ENCODE data around the gene LMAN2L.

The LMAN2L gene

GRCh38 chr2:96702098-96702785 is 37.6 kb downstream of the LMAN2L start:
- TF ChIP-seq GATA3 (IDR thresholded peaks at IDR 0.05; ENCODE audit: low read depth, low read length) (no peak), GATA2 (IDR thresholded peaks at IDR 0.05; ENCODE audit: low read depth, low read length) (no peak)

GRCh38 chr2:96701636-96702035 is 38.2 kb downstream of the LMAN2L start:
- TF ChIP-seq GATA2 (IDR thresholded peaks at IDR 0.05; ENCODE audit: low read depth, low read length) (no peak), GATA3 (IDR thresholded peaks at IDR 0.05; ENCODE audit: low read depth, low read length) (no peak)

- no peak for TF ChIP-seq GATA3 (IDR thresholded peaks at IDR 0.05; ENCODE audit: low read depth, low read length)
- no peak for TF ChIP-seq GATA2 (IDR thresholded peaks at IDR 0.05; ENCODE audit: low read depth, low read length)
Observed at GRCh38 chr2:96700086-96700485, 39.8 kb downstream of the LMAN2L start.

- no peak for TF ChIP-seq GATA3 (IDR thresholded peaks at IDR 0.05; ENCODE audit: low read depth, low read length)
- no peak for TF ChIP-seq GATA2 (IDR thresholded peaks at IDR 0.05; ENCODE audit: low read depth, low read length)
Observed at GRCh38 chr2:96699621-96700020, 40.2 kb downstream of the LMAN2L start.

GRCh38 chr2:96699021-96699420 is 40.8 kb downstream of the LMAN2L start:
- no peak for TF ChIP-seq GATA3 (IDR thresholded peaks at IDR 0.05; ENCODE audit: low read depth, low read length)

GRCh38 chr2:96698221-96698861 is 41.5 kb downstream of the LMAN2L start:
- no peak for TF ChIP-seq GATA2 (IDR thresholded peaks at IDR 0.05; ENCODE audit: low read depth, low read length)
- no peak for TF ChIP-seq GATA3 (IDR thresholded peaks at IDR 0.05; ENCODE audit: low read depth, low read length)

- TF ChIP-seq GATA3 (IDR thresholded peaks at IDR 0.05; ENCODE audit: low read depth, low read length) (no peak), GATA2 (IDR thresholded peaks at IDR 0.05; ENCODE audit: low read depth, low read length) (no peak)
Observed at GRCh38 chr2:96697476-96697875, 42.4 kb downstream of the LMAN2L start.

GRCh38 chr2:96695602-96696001 is 44.3 kb downstream of the LMAN2L start:
- TF ChIP-seq GATA2 (IDR thresholded peaks at IDR 0.05; ENCODE audit: low read depth, low read length) (no peak), GATA3 (IDR thresholded peaks at IDR 0.05; ENCODE audit: low read depth, low read length) (no peak)

GRCh38 chr2:96694816-96695455 is 44.9 kb downstream of the LMAN2L start:
- TF ChIP-seq GATA2 (IDR thresholded peaks at IDR 0.05; ENCODE audit: low read depth, low read length) (no peak), GATA3 (IDR thresholded peaks at IDR 0.05; ENCODE audit: low read depth, low read length) (no peak)

- no peak for TF ChIP-seq GATA3 (IDR thresholded peaks at IDR 0.05; ENCODE audit: low read depth, low read length)
Observed at GRCh38 chr2:96694279-96694678, 45.6 kb downstream of the LMAN2L start.

GRCh38 chr2:96693286-96694200 is 46.3 kb downstream of the LMAN2L start:
- no peak for TF ChIP-seq GATA2 (IDR thresholded peaks at IDR 0.05; ENCODE audit: low read depth, low read length)
- no peak for TF ChIP-seq GATA3 (IDR thresholded peaks at IDR 0.05; ENCODE audit: low read depth, low read length)

- no peak for TF ChIP-seq GATA3 (IDR thresholded peaks at IDR 0.05; ENCODE audit: low read depth, low read length)
- no peak for TF ChIP-seq GATA2 (IDR thresholded peaks at IDR 0.05; ENCODE audit: low read depth, low read length)
Observed at GRCh38 chr2:96692094-96692971, 47.5 kb downstream of the LMAN2L start.

- TF ChIP-seq GATA2 (IDR thresholded peaks at IDR 0.05; ENCODE audit: low read depth, low read length): no peak
- TF ChIP-seq GATA3 (IDR thresholded peaks at IDR 0.05; ENCODE audit: low read depth, low read length): no peak
Observed at GRCh38 chr2:96691022-96691612, 48.7 kb downstream of the LMAN2L start.

Measured in SH-SY5Y (cell line).